HepG2 (cell line): Measurements from ENCODE around the gene TRPV2. TPM values are rescaled to one million over a fixed set of nuclear protein-coding genes. Genes with fewer than 3 reads are reported as not detected.

Source experiments
- ATF4 ChIP-seq, 2 experiments: fragments of 450-650 bp in 1 of 2; sonication (generic) in 1 of 2; formaldehyde crosslinking; IDR thresholded peaks; 2 replicates each; pipeline versions ENCODE4 v1.5.0 to v1.8.0; 2020 to 2022; ENCODE audit warnings: mild to moderate bottlenecking in 1 of 2, missing genetic modification reagents in 1 of 2
- FOXJ3 ChIP-seq: sonication (generic); formaldehyde crosslinking; IDR thresholded peaks from 2 replicates; pipeline ENCODE4 v1.4.0; 2020; ENCODE audit warnings: missing genetic modification reagents, mild to moderate bottlenecking, borderline replicate concordance
- HNF4A ChIP-seq: sonication (generic); formaldehyde crosslinking; IDR thresholded peaks from 2 replicates; pipeline ENCODE4 v1.4.0; 2020; ENCODE audit warnings: missing genetic modification reagents
- IKZF5 ChIP-seq: IDR thresholded peaks from 2 replicates; pipeline ENCODE4 v1.6.1; 2018; ENCODE audit warnings: missing genetic modification reagents, mild to moderate bottlenecking, missing compliant biosample characterization
- MAFG ChIP-seq: sonication (generic); formaldehyde crosslinking; IDR thresholded peaks from 2 replicates; pipeline ENCODE4 v1.5.1; 2020; ENCODE audit warnings: mild to moderate bottlenecking, missing genetic modification reagents
- MZF1 ChIP-seq: sonication (generic); formaldehyde crosslinking; IDR thresholded peaks from 2 replicates; pipeline ENCODE4 v1.8.1; 2023; ENCODE audit warnings: mild to moderate bottlenecking, missing genetic modification reagents, borderline replicate concordance
- NR1H2 ChIP-seq: sonication (generic); formaldehyde crosslinking; IDR thresholded peaks from 2 replicates; pipeline ENCODE4 v1.8.1; 2022; ENCODE audit warnings: low read depth, missing genetic modification reagents, borderline replicate concordance
- PAXIP1 ChIP-seq: sonication (generic); formaldehyde crosslinking; conservative IDR thresholded peaks from 2 replicates; pipeline ENCODE4 v1.4.0; 2020; ENCODE audit warnings: mild to moderate bottlenecking, missing genetic modification reagents, moderate library complexity
- PHF21A ChIP-seq: sonication (generic); formaldehyde crosslinking; IDR thresholded peaks from 2 replicates; pipeline ENCODE4 v1.5.0; 2020; ENCODE audit warnings: mild to moderate bottlenecking, missing genetic modification reagents
- PPARG ChIP-seq: conservative IDR thresholded peaks from 2 replicates; pipeline ENCODE4 v1.6.1; 2016; ENCODE audit warnings: missing biosample characterization, missing genetic modification reagents
- ZBTB14 ChIP-seq: sonication (generic); formaldehyde crosslinking; IDR thresholded peaks from 2 replicates; pipeline ENCODE4 v1.4.0; 2020; ENCODE audit warnings: missing genetic modification reagents
- ZFP36L2 ChIP-seq: sonication (generic); formaldehyde crosslinking; IDR thresholded peaks from 2 replicates; pipeline ENCODE4 v1.4.0; 2020; ENCODE audit warnings: missing genetic modification reagents
- ZNF230 ChIP-seq: sonication (generic); formaldehyde crosslinking; IDR thresholded peaks from 2 replicates; pipeline ENCODE4 v1.4.0; 2020; ENCODE audit warnings: mild to moderate bottlenecking, missing genetic modification reagents
- ZNF646 ChIP-seq: sonication (generic); formaldehyde crosslinking; IDR thresholded peaks from 2 replicates; pipeline ENCODE4 v1.9.0; 2021; ENCODE audit warnings: mild to moderate bottlenecking, missing genetic modification reagents
- polyA plus RNA-seq, 8 experiments: library from polyadenylated mRNA; depleted of rRNA in 3 of 8; stranded (reverse) in 7 of 8; unstranded in 1 of 8; fragments of >200 nt; fragmentation: Illumina TruSeq in 4 of 8; extraction: Trizol in 4 of 8; gene quantifications; 2 replicates each; pipeline versions ENCODE4 v1.2.1 to v1.2.3, GENCODE V29; 2011 to 2016; ENCODE audit warnings: low read depth in 4 of 8, missing spikeins in 1 of 8, mixed read lengths in 1 of 8; ENCODE audit not compliant: insufficient read depth in 1 of 8
- total RNA-seq, 5 experiments: library from RNA; depleted of rRNA; stranded (reverse); fragments of >200 nt; fragmentation: Illumina TruSeq; extraction: Trizol; gene quantifications; 2 replicates each; pipeline ENCODE4 v1.2.3, GENCODE V29; 2016; ENCODE audit warnings: low read depth in 1 of 5

Gene TRPV2
- total and polyA plus RNA-seq, 2 of the 13 experiments (the other 11 are each of a cell fraction or from before 2014, with no cell fraction given), result 13.6 to 21.3 TPM

- TF ChIP-seq PHF21A (CRISPR knock-in tag), result peak; percentile 44; the same call in 1 of the 2 replicates
- 0 out of 4 replicates have a peak, but pooled peaks of 1 of the 2 experiments have one; percentile 14 for TF ChIP-seq ATF4 (CRISPR knock-in tag; IDR thresholded peaks at IDR 0.05)
- no peak for TF ChIP-seq ZBTB14
- no peak for TF ChIP-seq MZF1 (CRISPR knock-in tag)
- TF ChIP-seq ZFP36L2 (CRISPR knock-in tag), result no peak
- no peak for TF ChIP-seq ZNF646 (CRISPR knock-in tag)
- TF ChIP-seq ZNF230 (CRISPR knock-in tag), result no peak
- TF ChIP-seq IKZF5 (CRISPR knock-in tag), result no peak
- no peak for TF ChIP-seq NR1H2 (CRISPR knock-in tag)
- TF ChIP-seq HNF4A (CRISPR knock-in tag), result peak; percentile 62
- TF ChIP-seq PPARG, result no peak
- peak; percentile 18; the same call in 1 of the 2 replicates for TF ChIP-seq MAFG
- peak; percentile 68 for TF ChIP-seq PAXIP1 (CRISPR knock-in tag)
- no peak for TF ChIP-seq FOXJ3 (CRISPR knock-in tag)
These were observed 16.8 kb upstream of the TRPV2 start (continued) for GRCh38 chr17:16398270-16399267.
